Heart right ventricle (tissue), 16 donors: ENCODE measurements around the gene ADAR. TPM values are rescaled to one million over a fixed set of nuclear protein-coding genes. Genes with fewer than 3 reads are reported as not detected.

Experiments used
- ATAC-seq, 8 donors: fragments of 200-7000 bp; cut with Tn5 transposase; one replicate each; pipeline ENCODE4 v1.9.1; 2020; ENCODE audit warnings: mild to moderate bottlenecking in 8 of 8, moderate library complexity in 8 of 8, moderate number of reproducible peaks in 1 of 8
- DNase-seq, 2 donors: peaks; one replicate each; pipeline ENCODE4 v3.0.0-alpha.2; 2020
- H3K27ac ChIP-seq, 10 donors: fragments of 200-600 bp; sonication (generic) in 2 of 10; one replicate each; pipeline versions ENCODE4 v1.5.0 to v1.8.0; 2020 to 2022; ENCODE audit warnings: mild to moderate bottlenecking in 3 of 10
- H3K27me3 ChIP-seq, 7 donors: fragments of 200-600 bp; one replicate each; pipeline ENCODE4 v1.8.0; 2021 to 2022; ENCODE audit warnings: mild to moderate bottlenecking in 2 of 7
- H3K36me3 ChIP-seq, 9 donors: fragments of 200-600 bp; sonication (generic) in 1 of 9; one replicate each; pipeline versions ENCODE4 v1.5.0 to v1.8.0; 2020 to 2022; ENCODE audit warnings: mild to moderate bottlenecking in 2 of 9
- H3K4me1 ChIP-seq, 9 donors: fragments of 200-600 bp; sonication (generic) in 1 of 9; one replicate each; pipeline versions ENCODE4 v1.5.0 to v1.8.0; 2020 to 2022; ENCODE audit warnings: mild to moderate bottlenecking in 4 of 9
- H3K4me3 ChIP-seq, 10 donors: fragments of 200-600 bp; sonication (generic) in 2 of 10; one replicate each; pipeline versions ENCODE4 v1.5.0 to v1.8.0; 2020 to 2022; ENCODE audit warnings: mild to moderate bottlenecking in 7 of 10, moderate library complexity in 2 of 10
- H3K9me3 ChIP-seq, 11 donors: fragments of 200-600 bp in 10 of 11; sonication (generic) in 2 of 11; one replicate each; pipeline versions ENCODE4 v1.5.0 to v1.8.0; 2013 to 2022; ENCODE audit warnings: mild to moderate bottlenecking in 2 of 11, control low read depth in 1 of 11, moderate library complexity in 1 of 11
- WGBS, 2 donors: extraction: QIAGEN DNeasy Blood & Tissue Kit; methylation state at CpG; one replicate each; pipeline ENCODE4 v1.1.7; 2013; ENCODE audit warnings: inconsistent platforms in 1 of 2; 5-methylcytosine and 5-hydroxymethylcytosine counted together
- intact Hi-C, 10 donors: fragments of 100-400 bp; cut with DNase I; formaldehyde crosslinking; loops; one replicate each; pipeline versions ENCODE4 v1.11.1 to v1.14.2; 2022
- polyA plus RNA-seq, 2 donors: library from polyadenylated mRNA; stranded (reverse); fragments of 200-250 nt; gene quantifications; one replicate each; pipeline ENCODE4 v1.2.3, GENCODE V29; 2013
- total RNA-seq, 10 donors: library from RNA; stranded (reverse); fragmentation: NEBNext Ultra II Directional in 3 of 10; extraction: Animal tissue kit (Norgen Biotek cat#: 25700) in 3 of 10; gene quantifications; one replicate each; pipeline versions ENCODE4 v1.2.1 to v1.2.4, GENCODE V29; 2021 to 2023
- TF ChIP-seq, protein P1 (sequence below), 9 donors: fragments of 200-600 bp; sonication (generic) in 2 of 9; IDR thresholded peaks; one replicate each; pipeline versions ENCODE4 v1.5.0 to v1.8.0; 2021 to 2022; ENCODE audit warnings: antibody characterized with exemption in 9 of 9, mild to moderate bottlenecking in 5 of 9, moderate library complexity in 1 of 9
- donor health status: Arrhythmogenic right ventricular cardiomyopathy.
- donor health status: ischemic (EF 13 %, LVEDD 7.1; RV severe dilation, severe dysfunction).
- donor health status: healthy with polysubstance abuse.
- donor health status: DM: no; HTN: yes; CAD: no.
- donor health status: DM: no; HTN: no; CAD: no.
- donor health status: ischemic (EF 25% LVEDD 6.9; RV normal size, moderate dysfunction).
- donor health status: ischemic (EF 25% LVEDD 5.7; RV mildly dilated, moderate dysfunction).
- donor health status: healthy.
- donor health status: DM: yes; HTN: yes; CAD: no.
- donor health status: Ischemic cardiomyopathy.
- donor health status: ischemic (EF 35%, LVEDD 5.7; RV mildly dilated, moderate dysfunction).
- donor health status: nonischemic (EF 11% LVEDD 7.7; RV severe dilation, severe dysfunction).
- donor health status: DM: yes; HTN: yes; CAD: no.
- donor health status: PGD.
- donor health status: ischemic (EF 29% LVEDD 5.4; RV normal size, mild dysfunction).
- donor health status: nonischemic (EF 23%, LVEDD 6.1; RV moderate dilation, normal function).

Gene ADAR
- total and polyA plus RNA-seq, 12 donors, result 15.4 to 103 (median 52.1) TPM

DNA sequence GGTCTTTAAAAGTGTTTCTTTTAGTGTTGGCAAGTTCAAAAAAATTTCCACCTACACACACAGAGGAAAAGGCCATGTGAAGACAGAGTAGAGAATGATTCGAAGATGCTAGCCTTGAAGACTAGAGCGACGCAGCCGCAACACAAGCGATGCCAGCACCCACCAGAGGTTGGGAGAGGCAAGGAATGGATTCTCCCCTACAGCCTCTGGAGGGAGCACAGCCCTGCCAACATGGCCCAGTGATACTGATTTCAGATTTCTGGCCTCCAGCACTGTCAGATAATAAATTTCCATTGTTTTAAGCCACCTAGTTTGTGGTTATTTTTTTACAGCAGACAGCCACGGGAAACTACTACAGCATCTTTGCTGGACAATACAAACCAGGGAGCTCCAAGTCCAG is 6.9 kb upstream of the ADAR start:
- Histone ChIP-seq H3K27me3 (no peaks in the 10 kb centered on the region), H3K27ac (no peak overlapping the region), H3K9me3 (no peaks in the 10 kb centered on the region), H3K36me3 (peaks cover 0 to 10% (median 0%) of the 10 kb centered on the region in 9 donors), H3K4me3 (no peak overlapping the region), H3K4me1 (peaks cover 0 to 35% (median 21%) of the 10 kb centered on the region in 9 donors)
- 75 to 87% methylated on average over 6 of the region's 6 CpGs for WGBS, 2 donors
- DNase-seq (no peak), ATAC-seq (no peak)
- intact Hi-C loops, result no loop called here
- TF ChIP-seq, protein P1, sequence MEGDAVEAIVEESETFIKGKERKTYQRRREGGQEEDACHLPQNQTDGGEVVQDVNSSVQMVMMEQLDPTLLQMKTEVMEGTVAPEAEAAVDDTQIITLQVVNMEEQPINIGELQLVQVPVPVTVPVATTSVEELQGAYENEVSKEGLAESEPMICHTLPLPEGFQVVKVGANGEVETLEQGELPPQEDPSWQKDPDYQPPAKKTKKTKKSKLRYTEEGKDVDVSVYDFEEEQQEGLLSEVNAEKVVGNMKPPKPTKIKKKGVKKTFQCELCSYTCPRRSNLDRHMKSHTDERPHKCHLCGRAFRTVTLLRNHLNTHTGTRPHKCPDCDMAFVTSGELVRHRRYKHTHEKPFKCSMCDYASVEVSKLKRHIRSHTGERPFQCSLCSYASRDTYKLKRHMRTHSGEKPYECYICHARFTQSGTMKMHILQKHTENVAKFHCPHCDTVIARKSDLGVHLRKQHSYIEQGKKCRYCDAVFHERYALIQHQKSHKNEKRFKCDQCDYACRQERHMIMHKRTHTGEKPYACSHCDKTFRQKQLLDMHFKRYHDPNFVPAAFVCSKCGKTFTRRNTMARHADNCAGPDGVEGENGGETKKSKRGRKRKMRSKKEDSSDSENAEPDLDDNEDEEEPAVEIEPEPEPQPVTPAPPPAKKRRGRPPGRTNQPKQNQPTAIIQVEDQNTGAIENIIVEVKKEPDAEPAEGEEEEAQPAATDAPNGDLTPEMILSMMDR (IDR thresholded peaks at IDR 0.05), result no peak

DNA sequence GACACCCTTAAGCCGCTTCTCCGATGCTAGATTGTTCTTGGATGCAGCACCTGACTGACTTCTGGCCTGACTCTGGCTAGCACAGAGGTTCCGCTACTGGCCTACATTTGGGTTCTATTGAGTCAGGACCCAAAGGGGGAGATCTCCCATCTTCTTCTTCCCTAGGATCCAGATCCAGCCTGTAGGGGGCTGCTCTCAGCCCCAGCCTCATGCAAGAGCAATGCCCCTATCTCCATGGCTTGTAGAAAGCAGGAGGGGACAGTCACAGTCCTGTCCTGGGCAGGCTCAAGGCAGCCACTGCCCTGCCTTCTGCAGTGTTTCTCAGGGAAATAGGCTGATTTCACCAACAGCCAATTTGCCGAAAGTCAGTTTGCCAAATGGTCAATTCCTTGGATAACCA is 6.3 kb upstream of the ADAR start:
- Histone ChIP-seq H3K4me3 (no peak overlapping the region), H3K36me3 (peaks cover 0 to 10% (median 0%) of the 10 kb centered on the region in 9 donors), H3K27me3 (no peaks in the 10 kb centered on the region), H3K27ac (no peak overlapping the region), H3K9me3 (no peaks in the 10 kb centered on the region), H3K4me1 (peaks cover 0 to 42% (median 23%) of the 10 kb centered on the region in 9 donors)
- ATAC-seq, result no peak
- DNase-seq, result no peak
- 96 to 99% methylated on average over 4 of the region's 4 CpGs for WGBS, 2 donors
- intact Hi-C loops, result no loop called here
- TF ChIP-seq, protein P1 (IDR thresholded peaks at IDR 0.05), result no peak

DNA sequence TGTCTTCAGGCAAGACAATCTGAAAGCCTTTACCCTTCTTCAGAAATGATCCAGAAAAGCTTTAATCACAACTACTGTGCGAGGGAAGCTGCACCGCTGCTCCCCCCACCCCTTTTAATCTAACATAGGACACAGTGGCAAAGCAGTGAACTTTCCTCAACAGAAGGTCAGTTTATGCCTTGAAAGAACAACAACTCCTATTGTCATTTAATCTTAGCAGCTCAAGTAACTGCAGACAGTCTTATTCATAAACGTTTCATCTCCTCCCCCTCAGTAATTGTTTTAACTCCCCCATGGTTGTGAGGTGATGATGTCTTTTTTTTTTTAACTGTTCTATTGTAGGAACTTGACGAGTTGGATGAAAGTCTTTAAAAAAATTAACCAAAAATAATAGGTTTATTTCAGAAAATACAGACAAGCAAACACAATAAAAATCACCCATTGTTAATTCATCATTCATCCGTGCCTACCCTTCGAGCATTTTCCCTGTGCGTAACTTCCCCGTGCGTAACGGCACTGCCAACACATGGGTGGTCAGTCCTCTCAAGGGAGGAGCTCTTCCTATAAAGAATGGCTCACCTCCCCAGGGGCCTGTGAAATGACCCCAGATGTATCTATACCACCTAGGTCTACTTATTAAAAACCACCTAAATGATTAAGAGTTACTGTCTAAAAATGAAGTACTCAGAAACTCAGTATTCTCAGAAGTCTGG is 3.3 kb upstream of the ADAR start:
- DNase-seq (no peak), ATAC-seq (no peak)
- Histone ChIP-seq H3K27me3 (no peaks in the 10 kb centered on the region), H3K9me3 (no peaks in the 10 kb centered on the region), H3K4me3 (no peak overlapping the region), H3K27ac (peak overlapping the region in 6 of 10 donors; percentile 20 to 61 (median 47)), H3K4me1 (peaks cover 0 to 50% (median 32%) of the 10 kb centered on the region in 9 donors), H3K36me3 (no peaks in the 10 kb centered on the region)
- intact Hi-C loops, result no loop called here
- TF ChIP-seq, protein P1 (IDR thresholded peaks at IDR 0.05), result no peak
- WGBS, 2 donors, result 50 to 65% methylated on average over 10 of the region's 10 CpGs

DNA sequence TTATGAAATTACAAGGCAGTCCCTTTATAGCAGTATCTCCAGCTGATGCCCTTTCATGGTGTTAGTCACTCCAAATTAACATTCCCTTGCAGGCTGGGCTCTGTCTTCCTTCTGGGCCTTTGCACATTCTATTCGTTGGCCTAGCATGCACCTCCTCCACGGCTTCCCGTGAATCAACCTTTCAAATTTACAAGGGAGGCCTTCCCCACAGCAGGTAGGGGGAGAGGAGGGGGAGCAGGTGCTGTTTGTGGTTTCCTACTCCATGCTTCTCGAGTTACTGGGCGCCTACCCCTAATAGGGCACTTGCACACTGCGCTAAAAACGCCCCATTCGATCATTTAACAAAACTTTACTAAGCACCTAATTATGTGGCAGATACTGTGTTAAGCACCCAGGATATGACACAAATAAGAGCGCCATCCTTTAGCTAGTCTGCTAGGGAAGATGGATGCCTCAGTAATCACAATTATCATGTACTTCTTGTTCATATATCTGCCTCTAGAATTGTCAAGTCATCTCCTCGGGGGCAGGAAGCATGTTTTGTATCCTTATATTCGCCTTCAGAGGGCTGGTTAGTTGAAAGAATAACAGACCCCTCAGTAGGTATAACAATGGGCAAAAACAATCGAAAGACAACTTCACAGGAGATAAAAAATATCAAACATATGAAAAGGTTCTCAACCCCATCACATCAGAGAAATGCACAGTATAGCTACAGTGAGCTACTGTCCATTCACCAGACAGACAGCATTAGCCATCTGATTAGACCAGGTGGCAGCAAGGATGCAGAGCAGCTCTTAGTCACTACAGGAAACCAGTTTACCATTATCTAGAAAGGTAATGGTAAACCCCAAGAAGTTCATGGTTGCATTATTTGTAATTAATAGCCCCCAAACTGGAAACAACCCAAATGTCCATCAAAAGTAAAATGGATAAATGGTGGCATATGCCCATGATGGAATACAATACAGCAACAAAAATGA is 1.7 kb upstream of the ADAR start:
- TF ChIP-seq, protein P1 (IDR thresholded peaks at IDR 0.05), result no peak
- Histone ChIP-seq H3K9me3 (no peaks in the 10 kb centered on the region), H3K36me3 (peaks cover 0 to 16% (median 0%) of the 10 kb centered on the region in 9 donors), H3K4me1 (peaks cover 4 to 63% (median 42%) of the 10 kb centered on the region in 9 donors), H3K4me3 (peak overlapping the region in 2 of 10 donors; percentile 88 to 99), H3K27me3 (no peaks in the 10 kb centered on the region), H3K27ac (peak overlapping the region in 6 of 10 donors; percentile 93 to 99 (median 98))
- 78 to 79% methylated on average over 12 of the region's 12 CpGs for WGBS, 2 donors
- no peak for ATAC-seq
- no peak for DNase-seq
- intact Hi-C loops, result loop anchor here in 2 of 10 donors (5.0 kb wide), 2 partner anchors 42 to 52 kb away; partner anchors contain the start of genes CHRNB2 (in 1 of the 2) and UBE2Q1 (in 1 of the 2)
